K562 (cell line): ENCODE results near the gene SETD1B. TPM values are rescaled to one million over a fixed set of nuclear protein-coding genes. Genes with fewer than 3 reads are reported as not detected.

Source experiments
- ATAC-seq: fragments of 200-7000 bp; cut with Tn5 transposase; 3 replicates; pipeline ENCODE4 v1.9.1; 2020; ENCODE audit warnings: moderate library complexity
- BruUV-seq: library from RNA; stranded (reverse); fragments of 400-500 nt; replicated peaks from 2 replicates; lab custom pipeline; 2021; lab: Mats Ljungman, UMichigan
- CTCF ChIA-PET: fragments of 300-600 bp; formaldehyde crosslinking; extraction: SDS; loops from one replicate; lab custom pipeline; 2021; ENCODE audit warnings: low intra/inter-chr PET ratio; lab: Yijun Ruan, JAX
- POLR2A ChIA-PET: fragments of 300-600, 350-650 bp; sonication (Branson Sonifier 250); formaldehyde crosslinking; extraction: SDS; loops from one replicate; lab custom pipeline; 2021; ENCODE audit warnings: antibody characterized with exemption, inconsistent platforms; lab: Yijun Ruan, JAX
- DNase-seq, 4 experiments: peaks; one replicate each; pipeline versions ENCODE4 v3.0.0 to v3.0.0-alpha.2; 2011 to 2018; ENCODE audit warnings: low spot score in 3 of 4, mixed read lengths in 3 of 4; ENCODE audit errors: extremely low read depth in 1 of 4
- FAIRE-seq: peaks from 2 replicates; lab custom pipeline; 2011; peaks lifted over from hg19 to GRCh38; lab: Jason Lieb, UNC
- H2AFZ ChIP-seq: 2 replicates; pipeline ENCODE4 v1.6.0; 2011; ENCODE audit warnings: low read depth, low read length, control low read depth, inconsistent platforms
- H3K27ac ChIP-seq: fragments of 200-600 bp; 3 replicates; pipeline ENCODE4 v1.8.0; 2011; ENCODE audit warnings: low read depth, mild to moderate bottlenecking, control low read depth, inconsistent platforms, low read length, moderate library complexity, mixed read lengths; ENCODE audit errors: extremely low read depth
- H3K27me3 ChIP-seq, 2 experiments: fragments of 300-600 bp in 1 of 2; 2 replicates in 1 of 2; 3 replicates in 1 of 2; pipeline versions ENCODE4 v1.6.0 to v1.8.0; 2011; ENCODE audit warnings: inconsistent platforms in 2 of 2, low read length in 2 of 2, mild to moderate bottlenecking in 1 of 2, mixed read lengths in 1 of 2, moderate library complexity in 1 of 2; ENCODE audit not compliant: control insufficient read depth in 2 of 2, insufficient read depth in 2 of 2
- H3K36me3 ChIP-seq: fragments of 300-600 bp; 3 replicates; pipeline ENCODE4 v1.8.0; 2011; ENCODE audit warnings: mild to moderate bottlenecking, low read length, inconsistent platforms; ENCODE audit not compliant: control insufficient read depth, insufficient read depth
- H3K4me1 ChIP-seq, 2 experiments: fragments of 200-600 bp in 1 of 2; replicated peaks in 1 of 2; 2 replicates in 1 of 2; 3 replicates in 1 of 2; pipeline versions ENCODE4 v1.5.1 to v1.8.0; 2011; ENCODE audit warnings: inconsistent platforms in 2 of 2, low read length in 2 of 2, mild to moderate bottlenecking in 1 of 2, mixed read lengths in 1 of 2, moderate library complexity in 1 of 2; ENCODE audit not compliant: control insufficient read depth in 2 of 2, insufficient read depth in 2 of 2
- H3K4me2 ChIP-seq: 2 replicates; pipeline ENCODE4 v1.6.1; 2011; ENCODE audit warnings: low read length, control low read depth, inconsistent platforms, mixed read lengths; ENCODE audit not compliant: insufficient read depth
- H3K4me3 ChIP-seq: fragments of 200-600 bp; sonication (generic), shearing (Covaris generic); 2 replicates; pipeline ENCODE4 v1.5.1; 2016; ENCODE audit warnings: control low read depth, inconsistent platforms
- H3K79me2 ChIP-seq: fragments of 200-600 bp; 3 replicates; pipeline ENCODE4 v1.8.0; 2011; ENCODE audit warnings: low read length, inconsistent platforms; ENCODE audit not compliant: control insufficient read depth, insufficient read depth
- H3K9ac ChIP-seq, 2 experiments: 2 replicates each; pipeline versions ENCODE4 v1.6.0 to v1.6.1; 2011; ENCODE audit warnings: low read depth in 2 of 2, low read length in 2 of 2, control low read depth in 1 of 2, inconsistent platforms in 1 of 2, mild to moderate bottlenecking in 1 of 2, mixed read lengths in 1 of 2; ENCODE audit not compliant: insufficient read depth in 1 of 2
- H3K9me1 ChIP-seq: one replicate; pipeline ENCODE4 v1.6.0; 2011; ENCODE audit warnings: inconsistent platforms, mild to moderate bottlenecking, low read length, moderate library complexity; ENCODE audit not compliant: control insufficient read depth, insufficient read depth
- H3K9me3 ChIP-seq: replicated peaks from 2 replicates; pipeline ENCODE4 v1.5.1; 2011; ENCODE audit warnings: low read depth, low read length, inconsistent platforms; ENCODE audit not compliant: control insufficient read depth, insufficient read depth
- H4K20me1 ChIP-seq: replicated peaks from 2 replicates; pipeline ENCODE4 v1.6.1; 2011; ENCODE audit warnings: low read length, inconsistent platforms, mixed read lengths; ENCODE audit not compliant: control insufficient read depth, insufficient read depth
- CCNT2 ChIP-seq: IDR thresholded peaks from 2 replicates; pipeline ENCODE4 v1.6.1; 2011; ENCODE audit warnings: borderline replicate concordance, low read depth, mild to moderate bottlenecking, moderate library complexity, mixed read lengths, low read length; ENCODE audit not compliant: insufficient read length; ENCODE audit errors: extremely low read depth
- FOXA1 ChIP-seq: fragments of 450-650 bp; IDR thresholded peaks from 2 replicates; pipeline ENCODE4 v1.6.1; 2016; ENCODE audit warnings: mild to moderate bottlenecking, borderline replicate concordance
- HMG20B ChIP-seq: fragments of 250-450 bp; sonication (Bioruptor Pico); IDR thresholded peaks from 2 replicates; pipeline ENCODE4 v1.5.0; 2021; ENCODE audit warnings: mild to moderate bottlenecking
- KDM2B ChIP-seq: fragments of 250-450 bp; sonication (Bioruptor Pico); IDR thresholded peaks from 2 replicates; pipeline ENCODE4 v1.8.0; 2021; ENCODE audit warnings: mild to moderate bottlenecking, moderate library complexity
- MBD2 ChIP-seq: sonication (generic); IDR thresholded peaks from 2 replicates; pipeline ENCODE4 v1.6.1; 2016; ENCODE audit warnings: low read depth, borderline replicate concordance
- NCOR1 ChIP-seq: fragments of 450-650 bp; IDR thresholded peaks from 2 replicates; pipeline ENCODE4 v1.6.1; 2016; ENCODE audit warnings: mild to moderate bottlenecking, moderate library complexity
- NFATC3 ChIP-seq: fragments of 450-650 bp; IDR thresholded peaks from 2 replicates; pipeline ENCODE4 v1.6.1; 2017; ENCODE audit warnings: mild to moderate bottlenecking
- RBM14 ChIP-seq: fragments of 200-400 bp; formaldehyde crosslinking; IDR thresholded peaks from 2 replicates; pipeline ENCODE4 v1.6.1; 2018; ENCODE audit warnings: low read depth, mild to moderate bottlenecking, low read length, moderate library complexity, borderline replicate concordance; ENCODE audit not compliant: insufficient read depth
- SIX5 ChIP-seq, 2 experiments: IDR thresholded peaks; 2 replicates each; pipeline ENCODE4 v1.6.1; 2011; ENCODE audit warnings: low read length in 2 of 2, borderline replicate concordance in 1 of 2, low read depth in 1 of 2, mild to moderate bottlenecking in 1 of 2, moderate library complexity in 1 of 2; ENCODE audit not compliant: insufficient read depth in 1 of 2
- SP2 ChIP-seq: IDR thresholded peaks from 2 replicates; pipeline ENCODE4 v1.6.1; 2011; ENCODE audit warnings: mild to moderate bottlenecking, low read depth, low read length, moderate library complexity; ENCODE audit not compliant: poor library complexity, severe bottlenecking; ENCODE audit errors: extremely low read depth
- STAT5A ChIP-seq: IDR thresholded peaks from 2 replicates; pipeline ENCODE4 v1.6.1; 2012; ENCODE audit warnings: low read length, inconsistent platforms, borderline replicate concordance
- ZNF280A ChIP-seq: fragments of 450-650 bp; IDR thresholded peaks from 2 replicates; pipeline ENCODE4 v1.6.1; 2018; ENCODE audit warnings: mild to moderate bottlenecking, low read depth; ENCODE audit not compliant: partially characterized antibody
- ZNF41 ChIP-seq: fragments of 250-450 bp; sonication (Bioruptor Pico); conservative IDR thresholded peaks from 2 replicates; pipeline ENCODE4 v1.4.0; 2020; ENCODE audit warnings: mild to moderate bottlenecking
- WGBS: fragments of 100-300 bp; shearing (Covaris generic); methylation state at CpG from one replicate; pipeline ENCODE4 v1.1.6; 2016; ENCODE audit warnings: low coverage, mixed read lengths; ENCODE audit not compliant: insufficient coverage; ENCODE audit errors: missing lambda C conversion rate; 5-methylcytosine and 5-hydroxymethylcytosine counted together
- in situ Hi-C: fragments of 300-500 bp; cut with MboI; formaldehyde crosslinking; loops from 4 replicates; pipeline ENCODE4 v1.15.0; 2018; ENCODE audit warnings: inconsistent platforms, mixed read lengths
- intact Hi-C: fragments of 100-400 bp; cut with micrococcal nuclease; formaldehyde crosslinking; loops from 2 replicates; pipeline ENCODE4 v1.14.2; 2022
- polyA plus RNA-seq, 8 experiments: library from polyadenylated mRNA; depleted of rRNA in 4 of 8; stranded (reverse) in 5 of 8; unstranded in 3 of 8; fragments of >200 nt; fragmentation: Nextera tagmentation in 2 of 8; fragmentation: Illumina TruSeq in 1 of 8; extraction: Ambion mirVana in 2 of 8; extraction: Trizol in 1 of 8; gene quantifications; 2 replicates each; pipeline versions ENCODE4 v1.2.1 to v1.2.3, GENCODE V29; 2011 to 2014; ENCODE audit warnings: inconsistent platforms in 1 of 8, missing spikeins in 1 of 8
- total RNA-seq, 7 experiments: library from RNA; depleted of rRNA in 6 of 7; stranded (reverse); fragments of >200 nt in 6 of 7; fragmentation: Illumina TruSeq in 2 of 7; extraction: Trizol in 2 of 7; gene quantifications; 2 replicates each; pipeline versions ENCODE4 v1.2.1 to v1.2.3, GENCODE V29; 2011 to 2021; ENCODE audit warnings: low replicate concordance in 1 of 7

SETD1B gene
- total and polyA plus RNA-seq, 9 of the 15 experiments (the other 6 are each of a cell fraction or from before 2014, with no cell fraction given), result 0.48 to 26.6 (median 2.3) TPM

- no peak for TF ChIP-seq CCNT2
- TF ChIP-seq NCOR1, result no peak
- no peak for TF ChIP-seq HMG20B
- TF ChIP-seq SIX5 (IDR thresholded peaks at IDR 0.05; ENCODE audit: borderline replicate concordance in 1 of 2, insufficient read depth in 1 of 2, low read depth in 1 of 2, low read length in 2 of 2), result no peak
These were observed 41.5 kb upstream of the SETD1B start (continued) for GRCh38 chr12:121762269-121762668.

- Histone ChIP-seq H3K4me3 (no peak overlapping the region), H3K4me2 (no peak overlapping the region), H3K9me3 (no peaks in the 10 kb centered on the region), H3K36me3 (peaks cover 15% of the 10 kb centered on the region; the same call in 2 of the 3 replicates), H4K20me1 (no peaks in the 10 kb centered on the region), H3K9me1 (no peaks in the 10 kb centered on the region), H3K4me1 (peaks cover 6 to 24% of the 10 kb centered on the region in 2 experiments; a peak in 4 of 5 replicates), H2AFZ (no peak overlapping the region), H3K79me2 (no peaks in the 10 kb centered on the region), H3K27ac (no peak overlapping the region), H3K27me3 (no peaks in the 10 kb centered on the region), H3K9ac (no peak overlapping the region)
- 63% methylated on average over 3 of the region's 3 CpGs for WGBS
- no peak for ATAC-seq
- intact Hi-C loops (no loop called here), in situ Hi-C loops (loop anchor here (5.0 kb wide), 1 partner anchor 73 kb away; no protein-coding TSS in a partner anchor)
- POLR2A ChIA-PET, result interaction anchor here (2.5 to 3.7 kb wide), 2 partner anchors 16 to 53 kb away, joined by 10 to 14 read pairs; partner anchors contain the start of gene TMEM120B
- FAIRE-seq, result no peak
- CTCF ChIA-PET, result no interaction called here
- no peak for DNase-seq
- no TSS peak for BruUV-seq
- TF ChIP-seq KDM2B (CRISPR knock-in tag) (no peak), FOXA1 (no peak), CCNT2 (no peak), STAT5A (no peak), RBM14 (no peak), ZNF280A (no peak), NFATC3 (no peak), SP2 (no peak), MBD2 (no peak), ZNF41 (CRISPR knock-in tag) (no peak)
These were observed 39.0 kb upstream of the SETD1B start for GRCh38 chr12:121764808-121765207.
